Ovary (tissue), 3 donors: ENCODE measurements around the gene SRPK1.

Source experiments
- CTCF ChIP-seq, 3 donors: fragments of 450-650 bp in 2 of 3; fragments of 200-600 bp in 1 of 3; IDR thresholded peaks; one replicate each; pipeline versions ENCODE4 v1.5.1 to v1.8.0; 2016 to 2022; ENCODE audit warnings: antibody characterized with exemption in 3 of 3, mild to moderate bottlenecking in 1 of 3
- POLR2A ChIP-seq: fragments of 450-650 bp; IDR thresholded peaks from one replicate; pipeline ENCODE4 v1.6.1; 2017; ENCODE audit warnings: antibody characterized with exemption, mild to moderate bottlenecking, moderate library complexity
- donor health status: DM: no; HTN: no; CAD: no.

GRCh38 chr6:35817515-35817914 is 103.4 kb downstream of the SRPK1 start:
- TF ChIP-seq CTCF (IDR thresholded peaks at IDR 0.05) (no peak), POLR2A (no peak)
